C4-2B (cell line): Measurements from ENCODE around the gene HECA.

ENCODE experiments used
- ZFX ChIP-seq: fragments of 450-650 bp; IDR thresholded peaks from 2 replicates; pipeline ENCODE4 v1.6.1; 2017
- TF ChIP-seq, protein P1 (sequence below): fragments of 450-650 bp; conservative IDR thresholded peaks from 2 replicates; pipeline ENCODE4 v1.5.1; 2017; ENCODE audit warnings: mild to moderate bottlenecking

DNA sequence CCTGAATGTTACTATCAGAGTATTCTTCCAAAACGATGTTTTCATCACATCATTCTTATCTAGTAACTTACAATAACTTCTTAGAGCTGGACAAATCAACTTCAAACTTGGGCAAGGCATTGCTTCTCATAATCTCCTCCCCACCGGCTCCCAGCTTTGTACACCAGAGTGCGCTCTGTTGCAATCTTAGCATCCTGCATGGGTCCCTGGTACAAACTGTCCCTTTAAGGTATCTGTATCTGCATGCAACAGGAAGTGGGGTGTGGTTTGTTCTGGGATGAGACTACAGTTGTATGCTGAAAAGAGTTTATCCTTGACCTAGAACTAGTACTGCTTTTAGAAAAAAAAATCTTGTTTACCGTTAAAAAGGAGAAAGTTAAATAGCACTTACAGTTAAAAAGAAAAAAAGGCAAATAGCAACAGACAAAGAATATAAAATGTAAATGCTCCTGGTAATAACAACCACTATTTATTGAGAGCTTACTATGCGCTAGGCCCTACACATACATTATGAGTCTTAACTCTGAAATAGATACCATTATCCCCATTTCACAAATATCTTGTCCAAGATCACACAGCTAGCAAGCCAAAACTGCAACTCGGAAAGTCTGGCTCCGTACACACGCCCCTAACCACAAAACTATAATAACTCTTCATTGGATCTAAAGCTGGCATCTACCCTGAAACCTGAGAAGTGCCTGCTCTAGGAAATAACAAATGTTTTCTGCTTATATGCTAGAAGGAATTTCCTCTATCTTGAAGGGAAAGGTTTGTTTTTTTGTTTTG is 9.8 kb upstream of the HECA start:
- TF ChIP-seq, protein P1, sequence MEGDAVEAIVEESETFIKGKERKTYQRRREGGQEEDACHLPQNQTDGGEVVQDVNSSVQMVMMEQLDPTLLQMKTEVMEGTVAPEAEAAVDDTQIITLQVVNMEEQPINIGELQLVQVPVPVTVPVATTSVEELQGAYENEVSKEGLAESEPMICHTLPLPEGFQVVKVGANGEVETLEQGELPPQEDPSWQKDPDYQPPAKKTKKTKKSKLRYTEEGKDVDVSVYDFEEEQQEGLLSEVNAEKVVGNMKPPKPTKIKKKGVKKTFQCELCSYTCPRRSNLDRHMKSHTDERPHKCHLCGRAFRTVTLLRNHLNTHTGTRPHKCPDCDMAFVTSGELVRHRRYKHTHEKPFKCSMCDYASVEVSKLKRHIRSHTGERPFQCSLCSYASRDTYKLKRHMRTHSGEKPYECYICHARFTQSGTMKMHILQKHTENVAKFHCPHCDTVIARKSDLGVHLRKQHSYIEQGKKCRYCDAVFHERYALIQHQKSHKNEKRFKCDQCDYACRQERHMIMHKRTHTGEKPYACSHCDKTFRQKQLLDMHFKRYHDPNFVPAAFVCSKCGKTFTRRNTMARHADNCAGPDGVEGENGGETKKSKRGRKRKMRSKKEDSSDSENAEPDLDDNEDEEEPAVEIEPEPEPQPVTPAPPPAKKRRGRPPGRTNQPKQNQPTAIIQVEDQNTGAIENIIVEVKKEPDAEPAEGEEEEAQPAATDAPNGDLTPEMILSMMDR, result peak; percentile 69
- no peak for TF ChIP-seq ZFX
